ENCODE measurements around the gene HYI.

GRCh38 chr1:43427941-43428340, 25.8 kb downstream of the HYI start:
- no peak for TF ChIP-seq CTCF (IDR thresholded peaks at IDR 0.05; ENCODE audit: low read depth, low read length, missing input control)
- no peak for TF ChIP-seq SP1 (IDR thresholded peaks at IDR 0.05)
- no peak for TF ChIP-seq MAX (IDR thresholded peaks at IDR 0.05)
- TF ChIP-seq ZBTB33 (IDR thresholded peaks at IDR 0.05), result no peak

Measured in liver (tissue), 3 donors.